Muscle layer of colon (tissue), 2 donors: ENCODE data around the gene CBR4.
A peak's percentile ranks its signal among the peaks of the same experiment; 100 is the strongest.
"Not testable (repeated sequence)": the region's sequence is repeated elsewhere in the genome, so short reads cannot be mapped to it uniquely, and the experiment has no call there.

ENCODE experiments used
- H3K27ac ChIP-seq: one replicate; pipeline ENCODE4 v1.7.0; 2013; ENCODE audit warnings: low read depth, mild to moderate bottlenecking, low read length, moderate library complexity
- H3K27me3 ChIP-seq, 2 donors: one replicate each; pipeline ENCODE4 v1.7.0; 2013; ENCODE audit warnings: low read length in 2 of 2, mild to moderate bottlenecking in 2 of 2; ENCODE audit not compliant: insufficient read depth in 2 of 2, control insufficient read depth in 1 of 2
- H3K36me3 ChIP-seq: one replicate; pipeline ENCODE4 v1.7.0; 2013; ENCODE audit warnings: mild to moderate bottlenecking, low read length; ENCODE audit not compliant: insufficient read depth
- H3K4me1 ChIP-seq: one replicate; pipeline ENCODE4 v1.7.0; 2013; ENCODE audit warnings: mild to moderate bottlenecking, low read length; ENCODE audit not compliant: insufficient read depth
- H3K4me3 ChIP-seq, 2 donors: one replicate each; pipeline ENCODE4 v1.7.0; 2013; ENCODE audit warnings: low read length in 2 of 2, low read depth in 1 of 2, mild to moderate bottlenecking in 1 of 2, moderate library complexity in 1 of 2
- H3K9ac ChIP-seq: one replicate; pipeline ENCODE4 v1.7.0; 2013; ENCODE audit warnings: low read length
- H3K9me3 ChIP-seq: one replicate; pipeline ENCODE4 v1.7.0; 2013; ENCODE audit warnings: mild to moderate bottlenecking, low read length
- donor health status: abdominal sarcoma.
- donor health status: Adenocarcinoma of cecum.

CBR4 gene

DNA sequence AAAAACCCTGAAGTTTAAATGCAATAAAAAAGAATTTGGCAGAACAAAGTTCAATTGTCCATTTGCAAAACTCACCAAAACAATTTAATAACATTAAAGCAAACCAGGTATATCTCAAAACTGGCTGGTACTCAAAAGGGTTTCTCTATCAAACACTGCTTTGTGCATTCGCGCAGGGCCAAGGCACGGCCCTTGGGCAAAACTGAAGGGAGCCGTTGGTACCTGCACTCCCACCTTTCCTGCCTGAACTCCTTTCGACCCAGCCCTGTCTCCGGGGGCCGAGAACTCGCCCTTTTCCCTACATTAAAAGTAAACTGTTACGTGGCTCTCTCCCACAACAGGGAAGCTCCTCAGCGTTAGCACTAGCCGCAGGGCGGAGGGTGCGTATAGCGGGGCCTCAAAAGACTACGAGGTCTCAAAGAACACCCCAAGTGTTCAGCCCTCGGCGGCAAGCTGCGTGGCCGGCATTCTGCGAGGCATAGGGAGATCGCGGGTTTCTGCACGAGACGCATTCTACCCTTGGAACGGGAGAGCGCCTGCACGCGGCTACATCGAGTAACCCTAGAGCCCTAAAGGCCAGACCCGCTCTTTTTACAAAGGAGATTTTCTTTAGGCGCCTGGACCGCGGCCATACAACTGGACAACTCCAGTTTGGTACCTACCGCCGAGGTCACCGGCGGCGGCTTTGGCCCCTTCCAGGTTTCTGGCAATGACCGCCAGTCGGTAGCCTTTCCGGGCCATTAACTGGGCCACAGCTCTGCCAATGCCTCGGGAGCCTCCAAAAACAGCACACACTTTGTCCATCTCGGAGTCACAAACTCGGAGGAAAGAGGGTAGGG is 550 bp downstream of the CBR4 start:
- Histone ChIP-seq H3K27me3 (no peaks in the 10 kb centered on the region), H3K9ac (peak overlapping the region; percentile 81), H3K4me3 (peak overlapping the region; percentile 73 to 78), H3K4me1 (peaks cover 25% of the 10 kb centered on the region), H3K36me3 (no peaks in the 10 kb centered on the region), H3K27ac (peak overlapping the region; percentile 90), H3K9me3 (no peaks in the 10 kb centered on the region)

GRCh38 chr4:169005453-169006099 is 4.5 kb downstream of the CBR4 start:
- H3K27me3 ChIP-seq: no peaks in the 10 kb centered on the region
- no peak overlapping the region for H3K4me3 ChIP-seq
- peaks cover 22% of the 10 kb centered on the region for H3K4me1 ChIP-seq
- no peak overlapping the region for H3K9ac ChIP-seq
- H3K9me3 ChIP-seq: no peaks in the 10 kb centered on the region
- peaks cover 10% of the 10 kb centered on the region for H3K36me3 ChIP-seq
- H3K27ac ChIP-seq: no peak overlapping the region

GRCh38 chr4:169000315-169000714 is 9.7 kb downstream of the CBR4 start:
- H3K9me3 ChIP-seq: no peaks in the 10 kb centered on the region
- no peak overlapping the region for H3K4me3 ChIP-seq
- H3K27ac ChIP-seq: no peak overlapping the region
- no peaks in the 10 kb centered on the region for H3K27me3 ChIP-seq
- peaks cover 10% of the 10 kb centered on the region for H3K36me3 ChIP-seq
- no peaks in the 10 kb centered on the region for H3K4me1 ChIP-seq
- no peak overlapping the region for H3K9ac ChIP-seq

DNA sequence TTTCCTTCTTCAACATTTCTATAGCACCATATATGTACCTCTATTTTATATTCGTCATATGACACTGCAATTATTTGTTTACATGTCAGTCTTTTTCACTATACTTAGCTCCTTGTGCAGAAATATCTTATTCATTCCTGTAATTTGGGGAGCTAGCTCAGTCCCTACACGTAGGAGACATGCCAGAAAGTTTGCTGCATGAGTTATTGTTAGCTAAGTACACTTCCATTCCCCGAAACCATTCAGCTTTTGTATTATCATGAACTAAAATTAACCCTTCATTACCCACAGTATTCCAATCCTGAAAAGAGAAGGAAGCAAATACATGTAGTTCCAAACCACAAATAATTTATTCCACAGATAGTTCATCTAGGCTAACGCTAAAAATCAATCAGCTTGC is 10.2 kb downstream of the CBR4 start:
- no peak overlapping the region for H3K27ac ChIP-seq
- H3K36me3 ChIP-seq: peaks cover 10% of the 10 kb centered on the region
- H3K9ac ChIP-seq: no peak overlapping the region
- no peak overlapping the region for H3K4me3 ChIP-seq
- no peaks in the 10 kb centered on the region for H3K9me3 ChIP-seq
- H3K4me1 ChIP-seq: no peaks in the 10 kb centered on the region
- H3K27me3 ChIP-seq: no peaks in the 10 kb centered on the region

- Histone ChIP-seq H3K9me3 (no peaks in the 10 kb centered on the region), H3K4me1 (no peaks in the 10 kb centered on the region), H3K4me3 (no peak overlapping the region), H3K9ac (no peak overlapping the region), H3K27me3 (no peaks in the 10 kb centered on the region), H3K36me3 (peaks cover 10% of the 10 kb centered on the region), H3K27ac (no peak overlapping the region)
Observed at GRCh38 chr4:168998596-168998995, 11.5 kb downstream of the CBR4 start.

DNA sequence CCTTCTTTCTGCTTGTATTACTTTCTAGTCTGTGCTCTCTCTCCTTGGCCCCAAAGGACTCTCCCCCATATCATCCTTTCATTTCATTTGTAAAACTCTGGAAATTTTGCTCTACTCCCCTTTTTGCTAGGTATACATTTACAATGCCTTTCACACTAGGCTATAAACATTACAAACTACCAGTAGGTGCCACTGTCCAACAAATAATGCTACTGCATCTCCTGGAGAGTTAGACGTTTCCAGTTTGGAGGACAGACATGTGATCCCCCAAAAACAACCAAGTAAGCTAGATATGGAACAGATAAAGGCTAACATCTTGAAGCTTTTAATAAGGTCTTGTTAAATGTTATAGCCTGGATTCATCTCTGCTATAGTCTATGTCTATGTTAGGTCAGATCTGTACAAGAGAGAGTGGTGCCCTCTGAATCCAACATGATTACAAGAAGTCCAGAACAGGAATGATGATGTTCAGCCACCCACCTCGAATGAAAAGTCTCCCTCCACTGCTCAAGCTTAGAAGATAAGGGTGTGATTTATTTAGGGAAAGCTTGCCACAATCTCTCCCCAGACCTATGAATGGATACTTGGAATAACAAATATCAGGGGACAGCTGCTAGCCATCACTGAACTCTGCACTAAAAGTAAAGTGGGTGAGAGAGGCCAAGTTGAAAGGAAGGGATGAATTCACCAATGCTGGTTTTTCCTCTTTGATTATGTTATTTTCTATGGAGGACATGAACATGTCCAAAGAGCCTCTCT is 14.3 kb downstream of the CBR4 start:
- Histone ChIP-seq H3K9me3 (no peaks in the 10 kb centered on the region), H3K4me3 (no peak overlapping the region), H3K4me1 (no peaks in the 10 kb centered on the region), H3K27ac (no peak overlapping the region), H3K9ac (no peak overlapping the region), H3K27me3 (no peaks in the 10 kb centered on the region), H3K36me3 (no peaks in the 10 kb centered on the region)

GRCh38 chr4:168994958-168995357 is 15.1 kb downstream of the CBR4 start:
- Histone ChIP-seq H3K27me3 (no peaks in the 10 kb centered on the region), H3K4me1 (no peaks in the 10 kb centered on the region), H3K9ac (no peak overlapping the region), H3K36me3 (no peaks in the 10 kb centered on the region), H3K4me3 (no peak overlapping the region), H3K27ac (no peak overlapping the region), H3K9me3 (no peaks in the 10 kb centered on the region)

DNA sequence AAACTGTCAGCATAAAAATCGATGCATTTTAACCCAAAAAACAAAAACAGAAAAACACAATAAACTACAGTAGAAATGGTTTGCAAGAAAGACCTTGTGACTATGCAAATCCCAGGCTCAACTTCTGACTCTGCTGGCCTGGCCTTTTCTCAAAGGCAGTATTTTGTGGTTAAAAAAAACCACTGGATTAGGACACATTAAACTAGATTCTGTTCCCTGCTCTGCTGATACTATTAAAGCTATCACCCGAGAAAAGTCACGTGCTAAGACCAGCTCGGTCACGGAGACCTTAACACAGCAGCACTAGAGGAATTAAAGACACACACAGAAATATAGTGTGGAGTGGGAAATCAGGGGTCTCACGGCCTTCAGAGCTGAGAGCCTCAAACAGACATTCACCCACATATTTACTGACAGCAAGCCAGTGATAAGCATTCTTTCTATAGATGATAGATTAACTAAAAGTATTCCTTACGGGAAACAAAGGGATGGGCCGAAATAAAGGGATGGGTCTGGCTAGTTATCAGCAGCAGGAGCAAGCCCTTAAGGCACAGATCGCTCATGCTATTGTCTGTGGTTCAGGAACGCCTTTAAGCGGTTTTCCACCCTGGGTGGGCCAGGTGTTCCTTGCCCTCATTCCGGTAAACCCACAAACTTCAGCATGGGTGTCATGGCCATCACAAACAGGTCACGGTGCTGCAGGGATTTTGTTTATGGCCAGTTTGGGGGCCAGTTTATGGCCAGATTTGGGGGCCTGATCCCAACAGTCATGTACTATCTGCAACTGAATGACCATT is 16.1 kb downstream of the CBR4 start:
- Histone ChIP-seq H3K9ac (no peak overlapping the region), H3K4me1 (no peaks in the 10 kb centered on the region), H3K4me3 (no peak overlapping the region), H3K27ac (no peak overlapping the region), H3K9me3 (no peaks in the 10 kb centered on the region), H3K27me3 (no peaks in the 10 kb centered on the region), H3K36me3 (no peaks in the 10 kb centered on the region)

- not testable (repeated sequence) for H3K36me3 ChIP-seq, H3K4me1 ChIP-seq, H3K9me3 ChIP-seq, H3K4me3 ChIP-seq, H3K27ac ChIP-seq, H3K9ac ChIP-seq, H3K27me3 ChIP-seq
Observed at GRCh38 chr4:168992952-168993482, 17.0 kb downstream of the CBR4 start.

- Histone ChIP-seq H3K9me3 (peaks cover 15% of the 10 kb centered on the region), H3K4me3 (no peak overlapping the region), H3K9ac (no peak overlapping the region), H3K36me3 (peaks cover 5% of the 10 kb centered on the region), H3K27ac (no peak overlapping the region), H3K4me1 (no peaks in the 10 kb centered on the region), H3K27me3 (no peaks in the 10 kb centered on the region)
Observed at GRCh38 chr4:168981942-168982341, 28.1 kb downstream of the CBR4 start.

- Histone ChIP-seq H3K4me3 (no peak overlapping the region), H3K4me1 (no peaks in the 10 kb centered on the region), H3K27ac (no peak overlapping the region), H3K27me3 (no peaks in the 10 kb centered on the region), H3K9ac (no peak overlapping the region), H3K36me3 (peaks cover 5% of the 10 kb centered on the region), H3K9me3 (peaks cover 15% of the 10 kb centered on the region)
Observed at GRCh38 chr4:168981460-168981859, 28.6 kb downstream of the CBR4 start.
